Astrocyte of the cerebellum (primary cell): ENCODE results near the gene DMRT1.

Source experiments
- DNase-seq: peaks from one replicate; pipeline ENCODE4 v3.0.0-alpha.2; 2011; ENCODE audit warnings: low read depth
- H3K4me3 ChIP-seq: 2 replicates; pipeline ENCODE4 v1.5.1; 2011; ENCODE audit warnings: mild to moderate bottlenecking, low read depth, low read length, moderate library complexity
- CTCF ChIP-seq: IDR thresholded peaks from 2 replicates; pipeline ENCODE4 v1.5.1; 2012; ENCODE audit warnings: low read length, low read depth, moderate library complexity, mild to moderate bottlenecking; ENCODE audit errors: missing control alignments
- in situ Hi-C: cut with HindIII; loops from 2 replicates; pipeline ENCODE4 v1.10.0; 2017; ENCODE audit warnings: low sequenced_read_pairs

Gene DMRT1

GRCh38 chr9:976258-976942, 134.9 kb downstream of the DMRT1 start, which contains the start of gene DMRT3:
Gene DMRT3 (plus strand): TSS chr9:976655. CDS start chr9:977002, 347 bp downstream.
- in situ Hi-C loops, result no loop called here
- no peak within 1 kb of the TSS for H3K4me3 ChIP-seq
- TF ChIP-seq CTCF, result no peak
- DNase-seq, result no peak

DNA sequence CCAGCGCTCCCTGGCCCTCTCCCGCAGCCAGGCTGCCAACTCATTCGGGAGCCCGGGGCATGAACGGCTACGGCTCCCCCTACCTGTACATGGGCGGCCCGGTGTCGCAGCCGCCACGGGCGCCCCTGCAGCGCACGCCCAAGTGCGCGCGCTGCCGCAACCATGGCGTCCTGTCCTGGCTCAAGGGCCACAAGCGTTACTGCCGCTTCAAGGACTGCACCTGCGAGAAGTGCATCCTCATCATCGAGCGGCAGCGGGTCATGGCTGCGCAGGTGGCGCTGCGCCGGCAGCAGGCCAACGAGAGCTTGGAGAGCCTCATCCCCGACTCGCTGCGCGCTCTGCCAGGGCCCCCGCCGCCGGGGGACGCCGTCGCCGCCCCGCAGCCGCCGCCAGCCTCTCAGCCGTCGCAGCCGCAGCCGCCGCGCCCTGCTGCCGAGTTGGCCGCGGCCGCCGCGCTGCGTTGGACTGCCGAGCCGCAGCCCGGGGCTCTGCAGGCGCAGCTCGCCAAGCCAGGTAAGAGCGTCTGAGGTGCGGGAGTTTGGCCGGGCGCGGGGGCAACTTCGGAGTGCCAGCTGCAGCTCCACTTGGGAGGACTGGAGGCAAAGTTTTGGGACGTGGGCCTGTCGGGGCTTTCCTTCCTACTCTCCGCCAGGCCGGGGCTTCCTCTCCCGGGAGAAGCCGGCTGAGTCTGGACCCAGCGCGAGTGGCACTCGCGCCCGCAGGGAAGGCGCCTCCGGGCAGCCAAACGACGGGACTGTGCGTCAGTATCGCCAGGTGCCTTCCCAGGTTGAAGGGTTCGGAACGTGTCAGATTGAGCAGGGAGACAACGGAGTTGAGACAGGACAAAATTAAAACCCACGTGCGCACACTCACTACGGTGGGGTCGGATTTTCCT, 135.7 kb downstream of the DMRT1 start:
- no peak for TF ChIP-seq CTCF
- no peak overlapping the region for H3K4me3 ChIP-seq
- in situ Hi-C loops, result no loop called here
- no peak for DNase-seq

DNA sequence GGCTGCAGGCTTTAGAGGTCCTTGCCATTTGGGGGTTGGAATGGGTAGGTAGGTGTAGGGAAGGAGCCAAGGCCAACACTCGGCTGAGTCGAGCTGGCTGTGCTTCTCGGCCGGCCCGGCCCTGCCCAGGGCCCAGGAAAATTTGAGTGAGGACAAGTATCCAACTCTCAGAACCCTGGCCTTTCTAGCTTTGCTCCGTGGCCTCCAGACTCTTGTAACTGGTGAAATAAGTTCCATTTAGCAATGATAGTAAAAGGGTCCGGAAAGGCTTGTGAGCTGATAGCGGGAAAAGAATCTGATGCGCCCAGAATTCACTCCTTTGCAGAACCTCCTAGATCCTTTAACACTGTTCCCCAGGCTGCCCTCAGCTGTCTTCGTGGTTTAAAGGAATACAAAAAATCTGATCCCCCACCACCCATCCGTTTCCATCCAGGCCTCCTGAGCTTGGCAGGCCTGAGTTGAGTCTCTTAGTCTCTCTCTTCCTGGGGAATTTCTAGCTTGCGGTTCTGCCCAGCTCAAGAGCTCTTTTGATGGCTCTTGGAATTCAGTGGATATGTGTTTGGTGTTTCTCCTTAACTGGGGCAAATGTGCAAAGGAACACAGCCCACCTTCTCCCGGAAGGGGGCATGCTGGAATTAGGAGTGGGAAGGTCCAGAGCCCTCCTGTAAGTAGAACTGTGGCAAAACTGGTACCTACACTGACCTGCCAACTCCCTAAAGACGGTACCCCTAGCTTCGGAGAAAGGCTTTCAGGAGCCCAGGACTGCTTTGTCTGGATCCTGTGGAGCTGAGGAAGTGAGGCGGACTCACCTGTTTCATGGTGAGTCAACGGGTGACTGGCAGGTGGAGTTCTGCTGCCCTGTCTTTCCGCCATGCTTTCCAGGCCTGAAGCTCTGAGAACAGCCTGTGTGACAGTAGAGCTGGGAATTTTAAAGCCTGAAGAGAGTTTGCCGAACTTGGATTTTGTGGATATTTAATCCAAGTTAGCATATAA, 136.6 kb downstream of the DMRT1 start:
- in situ Hi-C loops, result no loop called here
- no peak overlapping the region for H3K4me3 ChIP-seq
- DNase-seq, result no peak
- no peak for TF ChIP-seq CTCF

DNA sequence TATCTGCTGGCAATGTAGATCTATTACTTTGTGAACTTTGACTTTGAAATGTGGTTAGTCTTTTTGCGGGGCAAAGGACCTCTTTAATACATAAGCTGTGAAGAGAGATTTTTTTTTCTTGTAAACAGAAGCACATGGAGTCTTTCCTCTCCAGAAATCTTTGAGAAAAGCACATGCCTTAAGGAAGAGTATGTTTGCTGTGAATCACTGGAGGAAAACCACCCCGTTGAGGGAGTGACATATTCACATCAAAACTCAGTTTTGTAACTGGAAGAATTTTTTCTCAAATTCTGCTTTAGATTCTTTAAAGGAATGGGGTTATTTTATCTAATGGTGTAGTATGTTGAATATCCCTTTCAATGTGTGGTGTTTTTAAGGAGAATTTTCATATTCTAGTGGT, 138.5 kb downstream of the DMRT1 start:
- no peak for DNase-seq
- in situ Hi-C loops, result no loop called here
- TF ChIP-seq CTCF, result no peak

DNA sequence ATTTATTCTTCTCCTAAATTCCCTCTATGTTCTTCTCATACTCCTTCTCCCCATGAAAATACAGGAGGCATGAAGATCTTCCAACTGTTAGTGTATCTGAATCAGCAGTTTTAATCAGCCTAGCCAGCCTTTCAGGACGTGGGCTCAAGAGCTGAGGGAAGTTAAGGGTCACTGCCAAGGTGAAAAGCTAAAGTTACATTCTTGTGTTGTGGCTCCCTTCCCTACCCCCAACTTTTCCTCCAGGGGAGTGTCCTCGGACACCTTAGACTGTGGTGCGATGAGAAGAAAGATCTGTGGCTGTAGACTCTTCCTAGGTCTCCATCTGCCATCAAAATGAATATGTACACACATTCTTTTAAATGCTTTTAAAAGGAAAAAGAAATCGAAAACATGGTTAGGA, 139.1 kb downstream of the DMRT1 start:
- H3K4me3 ChIP-seq, result no peak overlapping the region
- DNase-seq, result no peak
- no peak for TF ChIP-seq CTCF
- in situ Hi-C loops, result no loop called here

More for the DNA sequence above, 138.5 kb downstream of the DMRT1 start:
- H3K4me3 ChIP-seq, result no peak overlapping the region

DNA sequence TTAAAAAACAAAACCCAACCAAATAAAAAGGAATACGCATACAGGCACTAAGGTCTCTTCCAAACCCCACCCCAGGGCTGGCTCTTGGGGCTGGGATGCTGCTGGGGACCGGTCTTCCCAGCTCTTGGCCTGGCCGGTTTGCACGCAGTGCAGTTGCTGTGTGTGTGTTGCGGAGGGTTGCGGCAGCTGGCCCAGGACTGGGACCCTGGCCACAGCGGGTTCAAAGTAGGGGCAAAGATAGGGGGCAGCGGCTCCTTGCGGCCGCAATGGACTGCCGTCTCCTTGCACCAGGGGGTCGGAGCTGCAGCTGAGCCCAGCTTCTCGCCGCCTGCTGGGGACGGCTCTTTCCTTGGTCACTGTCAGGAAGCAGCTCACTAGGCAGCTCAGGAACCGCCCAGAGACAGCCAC, 140.0 kb downstream of the DMRT1 start:
- no peak for DNase-seq
- in situ Hi-C loops, result no loop called here
- H3K4me3 ChIP-seq, result no peak overlapping the region
- no peak for TF ChIP-seq CTCF
